NOMO-1 treated with dmso at 0.1 percent for 144 hours (cell line): ENCODE measurements around the gene SNRNP25.
A peak's percentile ranks its signal among the peaks of the same experiment; 100 is the strongest.
"Not testable (repeated sequence)": the region's sequence is repeated elsewhere in the genome, so short reads cannot be mapped to it uniquely, and the experiment has no call there.

Source experiments
- DNase-seq: peaks from one replicate; lab custom pipeline; 2025; ENCODE audit not compliant: unreplicated experiment; lab: John Stamatoyannopoulos, UW

SNRNP25 gene

DNA sequence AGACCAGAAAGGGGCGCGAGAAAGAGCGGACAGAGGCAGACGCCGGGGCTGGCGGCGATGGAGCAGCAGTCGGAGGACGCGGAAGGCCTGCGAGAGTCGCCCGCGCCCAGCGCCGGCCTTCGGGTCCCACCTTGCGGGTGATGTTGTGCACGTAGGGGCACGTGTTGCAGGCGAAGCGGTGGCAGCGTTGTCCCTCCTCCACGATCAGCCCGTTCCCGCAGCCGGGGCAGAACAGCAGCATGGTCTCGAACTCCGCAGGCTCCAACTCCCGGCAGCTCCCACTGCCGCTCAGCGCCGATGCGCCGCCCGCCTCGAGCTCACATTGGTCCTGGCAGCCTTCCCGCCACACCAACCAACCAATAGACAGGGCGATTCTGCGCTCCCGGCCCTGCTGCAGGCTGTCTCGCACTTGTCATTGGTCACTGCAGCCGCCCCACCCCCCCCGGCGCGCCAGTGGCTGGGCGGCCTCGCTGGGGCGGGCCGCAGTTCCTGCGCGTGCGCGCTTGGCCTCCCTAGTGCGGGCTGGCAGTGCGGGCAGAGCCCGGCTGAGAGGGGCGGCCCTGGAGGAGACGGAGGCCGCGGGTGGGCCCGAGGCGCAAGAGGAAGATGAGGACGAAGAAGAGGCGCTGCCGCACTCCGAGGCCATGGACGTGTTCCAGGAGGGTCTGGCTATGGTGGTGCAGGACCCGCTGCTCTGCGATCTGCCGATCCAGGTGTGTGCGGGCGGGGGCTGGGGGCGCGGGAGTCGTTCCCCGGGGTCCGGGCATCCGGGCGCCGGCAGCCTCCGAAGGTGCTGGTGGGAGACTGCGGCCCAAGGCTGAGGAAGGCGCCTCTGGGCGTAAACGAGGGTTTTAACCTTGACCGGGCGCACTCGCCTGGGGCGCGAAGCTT, at the start of gene SNRNP25, which contains the start of gene POLR3K:
Gene SNRNP25 (plus strand): TSS at position 483 of the 891 bp plus-strand sequence. CDS start 189 bp downstream, at position 672.
Gene POLR3K (minus strand): TSS at position 263 of the 891 bp plus-strand sequence. CDS start 22 bp downstream, at position 241.
- peak; percentile 96 for DNase-seq

DNA sequence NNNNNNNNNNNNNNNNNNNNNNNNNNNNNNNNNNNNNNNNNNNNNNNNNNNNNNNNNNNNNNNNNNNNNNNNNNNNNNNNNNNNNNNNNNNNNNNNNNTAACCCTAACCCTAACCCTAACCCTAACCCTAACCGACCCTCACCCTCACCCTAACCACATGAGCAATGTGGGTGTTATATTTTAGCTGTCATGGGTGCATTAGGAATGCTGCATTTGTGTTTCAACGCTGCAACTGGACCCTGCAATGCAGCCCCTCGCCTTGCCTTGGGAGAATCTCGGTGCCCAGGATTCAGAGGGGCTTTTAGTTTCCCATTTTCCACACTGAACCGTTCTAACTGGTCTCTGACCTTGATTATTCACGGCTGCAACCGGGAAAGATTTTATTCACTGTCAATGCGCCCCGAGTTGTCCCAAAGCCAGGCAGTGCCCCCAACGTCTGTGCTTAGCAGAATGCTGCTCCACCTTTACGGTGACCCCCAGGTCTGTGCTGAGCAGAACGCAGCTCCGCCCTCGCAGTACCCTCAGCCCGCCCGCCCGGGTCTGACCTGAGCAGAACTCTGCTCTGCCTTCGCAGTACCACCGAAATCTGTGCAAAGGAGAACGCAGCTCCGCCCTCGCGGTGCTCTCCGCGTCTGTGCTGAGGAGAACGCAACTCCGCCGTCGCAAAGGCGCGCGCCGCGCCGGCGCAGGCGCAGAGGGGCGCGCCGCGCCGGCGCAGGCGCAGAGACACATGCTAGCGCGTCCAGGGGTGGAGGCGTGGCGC, 43.5 kb upstream of the SNRNP25 start:
- no peak for DNase-seq

DNA sequence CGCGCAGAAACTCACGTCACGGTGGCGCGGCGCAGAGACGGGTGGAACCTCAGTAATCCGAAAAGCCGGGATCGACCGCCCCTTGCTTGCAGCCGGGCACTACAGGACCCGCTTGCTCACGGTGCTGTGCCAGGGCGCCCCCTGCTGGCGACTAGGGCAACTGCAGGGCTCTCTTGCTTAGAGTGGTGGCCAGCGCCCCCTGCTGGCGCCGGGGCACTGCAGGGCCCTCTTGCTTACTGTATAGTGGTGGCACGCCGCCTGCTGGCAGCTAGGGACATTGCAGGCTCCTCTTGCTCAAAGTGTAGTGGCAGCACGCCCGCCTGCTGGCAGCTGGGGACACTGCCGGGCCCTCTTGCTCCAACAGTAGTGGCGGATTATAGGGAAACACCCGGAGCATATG, 42.9 kb upstream of the SNRNP25 start:
- DNase-seq = peak; percentile 42

DNA sequence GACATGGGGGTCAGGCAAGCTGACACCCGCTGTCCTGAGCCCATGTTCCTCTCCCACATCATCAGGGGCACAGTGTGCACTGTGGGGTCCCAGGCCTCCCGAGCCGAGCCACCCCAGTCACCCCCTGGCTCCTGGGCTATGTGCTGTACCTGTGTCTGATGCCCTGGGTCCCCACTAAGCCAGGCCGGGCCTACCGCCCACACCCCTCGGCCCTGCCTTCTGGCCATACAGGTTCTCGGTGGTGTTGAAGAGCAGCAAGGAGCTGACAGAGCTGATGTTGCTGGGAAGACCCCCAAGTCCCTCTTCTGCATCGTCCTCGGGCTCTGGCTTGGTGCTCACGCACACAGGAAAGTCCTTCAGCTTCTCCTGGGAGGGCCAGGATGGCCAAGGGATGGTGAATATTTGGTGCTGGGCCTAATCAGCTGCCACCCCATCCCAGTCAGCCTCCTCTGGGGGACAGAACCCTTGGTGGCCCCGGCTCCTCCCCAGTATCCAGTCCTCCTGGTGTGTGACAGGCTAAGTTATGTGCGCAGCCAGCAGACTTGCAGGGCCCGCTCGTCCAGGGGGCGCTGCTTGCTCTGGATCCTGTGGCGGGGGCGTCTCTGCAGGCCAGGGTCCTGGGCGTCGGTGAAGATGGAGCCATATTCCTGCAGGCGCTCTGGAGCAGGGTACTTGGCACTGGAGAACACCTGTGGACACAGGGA, 36.4 kb upstream of the SNRNP25 start:
- not testable (repeated sequence) for DNase-seq

DNA sequence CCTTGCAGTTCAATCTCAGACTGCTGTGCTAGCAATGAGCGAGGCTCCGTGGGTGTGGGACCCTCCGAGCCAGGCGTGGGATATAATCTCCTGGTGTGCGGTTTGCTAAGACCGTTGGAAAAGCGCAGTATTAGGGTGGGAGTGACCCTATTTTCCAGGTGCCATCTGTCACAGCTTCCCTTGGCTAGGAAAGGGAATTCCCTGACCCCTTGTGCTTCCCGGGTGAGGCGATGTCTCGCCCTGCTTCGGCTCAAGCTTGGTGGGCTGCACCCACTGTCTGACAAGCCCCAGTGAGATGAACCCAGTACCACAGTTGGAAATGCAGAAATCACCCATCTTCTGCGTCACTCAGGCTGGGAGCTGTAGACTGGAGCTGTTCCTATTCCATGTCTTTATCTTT, 32.7 kb upstream of the SNRNP25 start:
- not testable (repeated sequence) for DNase-seq

DNA sequence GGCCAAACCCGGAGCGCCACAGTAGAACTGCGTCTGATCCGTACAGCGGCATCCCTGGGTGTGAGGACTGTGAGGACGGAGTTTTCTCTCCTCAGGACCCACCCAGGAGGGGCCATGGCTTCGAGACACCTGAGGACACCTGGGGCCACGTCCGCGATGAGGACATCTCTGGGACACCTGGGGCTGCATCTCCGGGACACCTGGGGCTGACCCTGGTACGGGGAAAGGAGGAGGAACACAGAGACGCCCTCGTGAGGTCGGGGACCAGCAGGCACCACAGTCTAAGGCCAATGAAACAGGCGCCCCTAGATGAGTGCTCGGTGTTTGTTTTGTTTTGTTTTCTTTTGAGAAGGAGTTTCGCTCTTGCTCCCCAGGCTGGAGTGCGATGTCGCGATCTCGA, 29.5 kb upstream of the SNRNP25 start:
- DNase-seq = not testable (repeated sequence)

DNA sequence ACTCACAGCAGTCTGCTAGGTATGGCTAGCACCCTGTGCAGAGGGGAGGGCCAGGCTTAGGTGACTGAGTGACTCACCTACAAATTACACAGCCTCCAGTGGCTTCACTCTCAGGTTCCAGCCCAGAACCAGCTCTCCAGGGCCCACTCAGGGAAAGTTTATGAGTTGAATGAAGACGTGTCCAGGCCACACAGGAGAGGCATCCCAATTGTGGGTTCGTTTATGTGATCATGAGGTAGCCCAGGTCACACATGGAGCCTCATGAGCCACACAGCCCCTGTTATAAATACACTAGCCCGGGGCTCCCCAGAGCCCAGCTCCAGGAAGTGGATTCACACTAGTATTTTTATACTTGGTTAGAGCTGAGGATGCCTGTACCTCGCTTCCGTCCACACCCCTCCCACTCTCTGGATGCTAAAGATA, 27.7 kb upstream of the SNRNP25 start:
- not testable (repeated sequence) for DNase-seq

DNA sequence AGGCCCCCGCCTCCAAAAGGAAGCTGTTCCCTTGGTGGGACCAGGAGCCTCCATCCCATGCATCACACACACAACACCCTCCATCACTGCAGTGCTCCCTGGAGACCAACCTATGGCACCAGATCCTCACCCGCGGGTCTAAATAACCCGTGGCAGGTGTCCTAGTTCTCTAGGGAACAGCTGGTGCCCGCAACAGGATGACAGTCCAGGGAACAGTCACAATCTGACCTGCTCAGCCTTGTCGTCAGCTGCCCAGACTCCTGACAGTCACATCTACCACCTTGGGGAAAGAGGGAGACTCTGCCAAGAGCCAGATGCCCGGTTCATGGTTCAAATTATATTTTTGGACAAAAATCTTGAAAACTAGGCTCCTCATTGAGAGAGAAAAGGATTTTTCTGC, 23.0 kb upstream of the SNRNP25 start:
- DNase-seq = not testable (repeated sequence)

DNA sequence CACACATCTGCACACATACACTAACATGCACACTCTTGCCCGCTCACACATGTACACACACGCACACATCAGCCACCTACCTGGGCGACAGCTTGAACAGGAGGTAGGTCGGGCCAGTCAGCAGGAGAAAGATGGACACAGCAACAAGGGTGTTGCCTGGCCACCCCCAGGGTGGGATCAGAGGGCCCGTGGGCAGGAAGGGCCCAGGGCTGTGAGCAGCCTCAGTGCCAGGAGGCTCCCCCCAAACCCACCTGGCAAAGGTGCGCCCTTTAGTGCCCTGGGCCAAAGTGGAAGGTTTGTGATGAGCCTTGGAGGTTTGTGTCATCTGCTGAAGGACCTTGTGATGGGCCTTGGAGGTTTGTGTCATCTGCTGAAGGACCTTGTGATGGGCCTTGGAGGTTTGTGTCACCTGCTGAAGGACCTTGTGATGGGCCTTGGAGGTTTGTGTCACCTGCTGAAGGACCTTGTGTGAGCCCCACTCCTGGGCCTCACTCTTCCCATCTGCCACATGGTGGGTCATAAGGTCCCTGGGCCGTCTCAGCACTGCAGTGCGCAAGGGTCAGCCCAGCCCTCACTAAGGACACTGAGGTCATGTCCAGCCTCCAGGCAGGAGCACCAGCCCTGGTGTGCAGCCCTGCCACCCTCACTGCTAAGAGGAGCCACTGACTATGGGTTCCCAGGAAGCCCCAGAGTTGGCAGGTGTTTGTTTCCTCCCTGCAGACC, 20.3 kb upstream of the SNRNP25 start:
- DNase-seq = not testable (repeated sequence)

DNA sequence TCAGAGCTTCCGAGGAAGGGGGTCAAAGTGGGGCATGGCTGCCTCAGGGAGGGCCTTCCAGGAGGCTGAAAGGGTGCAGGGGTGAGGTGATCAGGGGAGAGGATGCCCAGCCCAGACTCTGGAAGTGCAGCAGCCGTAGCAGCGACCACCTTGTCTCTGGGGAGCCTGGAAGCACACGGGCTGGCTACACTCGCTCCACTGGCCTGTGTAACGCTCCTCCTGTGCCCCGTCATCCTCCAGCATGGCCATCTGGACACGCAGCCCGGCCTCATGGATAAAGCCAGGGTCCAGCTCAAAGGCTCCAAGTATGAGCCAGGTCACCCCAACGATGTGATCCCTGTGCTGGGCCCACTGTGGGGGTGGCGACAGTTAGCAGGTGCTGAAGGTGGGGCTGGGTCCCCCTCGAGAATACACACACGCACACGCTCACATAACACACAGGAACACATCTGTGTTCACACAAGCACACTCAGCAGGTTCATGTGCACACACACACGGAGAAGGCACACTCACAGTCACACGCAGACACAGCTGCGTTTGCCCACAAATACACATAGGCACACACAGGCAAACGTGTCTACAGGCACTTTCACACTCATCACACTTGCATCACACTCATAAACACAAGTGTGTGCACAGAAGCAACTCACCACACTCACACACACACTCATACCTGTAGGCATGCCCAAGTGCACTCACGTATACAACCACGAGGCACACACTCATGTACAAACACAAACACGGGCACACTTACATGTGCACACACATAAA, 19.6 kb upstream of the SNRNP25 start:
- no peak for DNase-seq

DNA sequence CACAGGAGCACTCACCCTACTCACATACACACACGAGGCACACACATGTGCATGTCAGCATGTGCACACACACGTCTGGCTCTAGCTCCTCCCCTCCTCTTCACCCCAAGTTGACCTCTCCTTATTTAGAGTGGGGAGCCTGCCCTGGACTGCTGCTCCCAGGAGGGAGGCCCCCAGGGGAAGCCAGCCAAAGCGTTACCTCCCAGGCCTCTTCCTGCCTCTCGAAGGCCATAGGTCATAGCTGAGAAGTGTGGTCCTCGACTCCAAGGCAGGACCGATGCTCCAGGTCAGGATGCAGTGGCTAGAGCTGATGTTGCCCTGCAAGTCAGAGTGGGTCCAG, 19.0 kb upstream of the SNRNP25 start:
- no peak for DNase-seq

DNA sequence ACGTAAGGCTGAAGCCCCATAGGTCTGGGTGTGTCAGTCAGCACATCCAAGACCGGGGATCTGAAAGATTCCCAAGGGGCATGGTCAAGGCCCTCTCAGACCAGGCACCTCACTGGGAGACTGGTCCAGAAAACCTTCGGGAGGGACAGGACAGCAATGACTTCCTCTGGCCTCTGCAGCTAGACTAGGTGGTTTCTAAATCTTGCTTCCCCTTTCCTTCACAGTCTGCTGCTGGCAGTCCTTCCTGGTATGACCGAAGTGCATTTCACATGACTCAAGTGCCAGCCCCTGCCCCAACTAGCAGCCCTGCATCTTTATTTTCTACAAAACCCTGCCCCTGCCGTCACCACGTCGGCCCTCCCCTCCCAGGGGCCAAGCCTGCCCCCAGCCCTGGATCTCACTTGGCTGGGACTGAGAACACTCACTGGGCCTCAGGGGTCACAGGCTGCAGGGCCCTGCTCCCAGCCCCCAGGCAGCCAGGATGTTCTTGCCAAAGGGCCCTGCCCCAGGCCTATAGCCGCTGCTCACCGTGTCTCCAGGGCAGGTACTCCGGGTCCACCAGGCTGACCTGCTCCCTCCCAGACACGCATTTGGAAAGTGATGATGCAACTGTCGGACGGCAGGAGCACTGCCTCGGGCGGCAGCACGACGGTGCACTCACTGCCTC, 18.5 kb upstream of the SNRNP25 start:
- peak; percentile 68 for DNase-seq

DNA sequence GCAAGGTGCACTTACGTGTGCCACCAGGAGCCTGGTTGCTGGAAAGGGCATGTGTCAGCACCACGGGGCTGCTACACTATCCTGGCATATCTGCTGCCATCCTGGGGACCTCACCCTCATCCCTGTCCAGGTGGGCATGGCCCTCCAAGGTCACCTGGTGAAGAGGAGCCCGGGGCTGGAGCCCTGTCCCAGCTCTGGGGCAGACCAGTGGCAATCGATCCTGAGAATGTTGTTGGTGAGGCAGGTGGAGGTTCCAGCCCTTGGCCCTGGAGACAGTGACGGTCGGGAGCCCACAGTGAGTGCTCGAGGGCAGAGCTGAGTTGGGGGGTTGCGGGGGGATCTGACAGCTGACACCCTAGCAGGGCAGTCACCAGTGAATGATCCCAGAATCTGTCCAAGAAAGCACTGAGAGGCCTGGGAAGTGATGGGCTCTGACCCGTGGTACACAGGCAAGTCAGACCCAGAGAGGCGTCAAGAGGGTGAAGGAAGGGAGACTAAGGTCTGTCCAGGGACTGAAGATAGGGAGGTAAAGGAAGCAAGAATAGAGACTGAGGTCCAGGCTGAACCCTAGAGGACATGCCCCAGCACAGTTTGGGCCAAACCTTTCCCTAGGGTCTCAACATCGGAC, 17.8 kb upstream of the SNRNP25 start:
- DNase-seq = no peak

DNA sequence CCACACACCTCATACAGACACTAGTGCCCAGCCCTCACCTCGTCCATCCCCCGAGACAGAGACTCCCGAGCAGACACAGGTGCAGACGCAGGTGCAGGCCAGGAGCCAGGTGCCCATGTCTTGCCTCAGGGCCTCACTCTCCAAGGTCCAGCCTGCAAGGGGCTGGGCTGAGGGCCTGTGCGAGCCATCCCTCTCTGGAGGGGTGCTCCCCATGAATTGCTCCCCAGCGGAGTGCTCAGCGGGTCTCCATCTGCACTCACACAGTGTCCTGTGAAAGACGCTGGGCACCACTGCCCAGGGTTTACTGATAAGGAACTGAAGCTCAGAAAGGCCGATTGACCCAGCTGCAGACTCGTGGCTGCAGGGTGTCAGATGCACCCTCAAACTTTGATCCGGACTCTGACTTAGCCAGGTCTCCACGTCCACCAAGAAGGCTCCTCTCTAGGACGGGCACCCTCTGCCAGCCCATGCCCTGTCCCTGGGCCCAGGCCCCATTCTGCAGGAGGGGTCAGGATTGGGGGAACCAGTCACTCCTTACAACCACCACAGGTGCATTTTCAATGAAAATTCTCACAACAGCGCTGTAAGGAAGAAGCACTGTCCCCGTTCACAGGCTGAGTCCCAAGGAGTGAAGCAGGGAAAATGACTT, 17.2 kb upstream of the SNRNP25 start:
- no peak for DNase-seq

DNA sequence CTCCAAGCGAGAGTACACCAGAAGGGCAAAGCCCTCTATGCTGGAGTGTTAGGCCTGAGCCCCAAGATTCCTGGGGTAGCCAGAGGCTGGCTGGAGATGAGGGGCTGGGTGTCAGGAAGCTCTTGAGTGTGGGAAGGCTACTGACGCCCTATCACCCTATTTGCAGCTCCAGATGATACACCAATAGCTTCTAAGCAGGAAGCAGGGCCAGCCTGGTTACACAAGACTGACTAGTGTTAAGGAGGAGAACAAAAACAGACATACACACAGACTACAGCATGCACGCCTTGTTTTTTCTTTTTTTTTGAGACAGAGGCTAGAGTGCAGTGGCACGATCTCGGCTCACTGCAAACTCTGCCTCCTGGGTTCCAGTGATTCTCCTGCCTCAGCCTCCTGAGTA, 16.1 kb upstream of the SNRNP25 start:
- DNase-seq = peak; percentile 6

DNA sequence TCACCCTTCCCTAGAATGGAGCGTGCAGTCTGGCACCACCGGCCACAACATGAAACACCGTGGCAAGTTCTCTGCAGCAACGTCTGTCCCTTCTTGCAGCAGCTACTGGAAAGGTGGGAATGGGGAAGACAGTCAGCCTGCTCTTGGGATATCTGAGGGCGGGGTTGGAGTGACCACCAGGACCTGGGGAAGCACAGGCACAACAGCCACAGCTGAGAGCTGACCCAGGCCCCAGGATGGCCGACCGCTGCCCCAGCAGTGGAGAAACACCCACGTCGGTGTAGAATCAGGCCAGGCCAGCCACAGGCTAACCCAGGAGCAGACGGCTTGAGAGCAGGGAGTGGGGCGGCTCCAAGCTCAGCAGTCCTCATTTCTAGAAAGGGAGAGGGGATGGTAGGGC, 15.4 kb upstream of the SNRNP25 start:
- DNase-seq = not testable (repeated sequence)

DNA sequence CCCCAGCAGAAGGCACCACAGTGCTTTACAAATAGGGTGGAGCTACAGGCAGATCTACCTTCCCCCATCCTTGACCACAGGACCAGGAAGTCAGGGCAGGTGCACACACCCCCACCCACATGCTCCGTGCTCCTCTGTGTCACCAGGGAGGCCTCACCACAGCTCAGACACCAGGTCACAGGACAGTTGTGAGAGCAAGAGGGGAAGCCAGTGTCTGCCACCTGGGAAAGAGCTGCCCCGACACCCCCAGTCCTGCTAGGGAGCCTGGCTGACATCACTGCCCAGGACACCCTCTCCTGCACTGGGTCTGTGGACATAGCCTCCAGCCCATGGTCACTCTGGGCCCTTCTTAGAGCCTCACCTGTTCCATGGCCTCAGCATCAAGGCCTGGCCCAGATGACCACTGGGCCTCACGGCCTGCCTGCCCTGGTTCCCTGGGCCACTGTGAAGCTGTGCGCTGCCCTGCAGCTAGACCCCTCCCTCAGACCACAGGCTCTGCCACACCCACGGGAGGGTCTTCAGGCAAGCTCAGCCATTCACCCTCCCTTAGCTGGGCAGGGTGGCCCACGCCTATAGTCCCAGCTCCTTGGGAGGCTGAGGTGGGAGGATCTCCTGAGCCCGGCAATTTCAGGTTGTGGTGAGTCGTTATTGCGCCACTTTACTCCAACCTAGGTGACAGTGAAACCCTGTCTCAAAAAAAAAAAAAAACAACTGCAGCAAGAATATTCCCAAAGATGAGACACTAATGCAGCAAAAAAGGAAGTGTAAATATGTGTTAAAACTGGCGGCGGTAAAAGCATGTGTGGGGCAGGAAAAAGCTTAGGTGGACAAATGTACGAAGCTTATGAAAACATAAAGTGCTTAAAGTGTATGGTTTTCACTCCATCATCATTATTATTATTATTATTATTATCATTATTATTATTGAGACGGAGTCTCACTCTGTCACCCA, 14.4 kb upstream of the SNRNP25 start:
- peak; percentile 46 for DNase-seq
